OCI-LY1 (cell line): ENCODE data around the gene CYB5D1.

Experiments
- EZH2 ChIP-seq: fragments of 200-600 bp; sonication (generic), shearing (Covaris generic); IDR thresholded peaks from 2 replicates; pipeline ENCODE4 v1.8.0; 2017; ENCODE audit warnings: borderline replicate concordance, mixed run types, mild to moderate bottlenecking, antibody characterized with exemption, low read length, moderate library complexity, mixed read lengths
- TF ChIP-seq, protein P1 (sequence below): fragments of 200-600 bp; sonication (generic), shearing (Covaris generic); IDR thresholded peaks from 2 replicates; pipeline ENCODE4 v1.5.1; 2017; ENCODE audit warnings: mild to moderate bottlenecking, antibody characterized with exemption, low read length, moderate library complexity, mixed read lengths

DNA sequence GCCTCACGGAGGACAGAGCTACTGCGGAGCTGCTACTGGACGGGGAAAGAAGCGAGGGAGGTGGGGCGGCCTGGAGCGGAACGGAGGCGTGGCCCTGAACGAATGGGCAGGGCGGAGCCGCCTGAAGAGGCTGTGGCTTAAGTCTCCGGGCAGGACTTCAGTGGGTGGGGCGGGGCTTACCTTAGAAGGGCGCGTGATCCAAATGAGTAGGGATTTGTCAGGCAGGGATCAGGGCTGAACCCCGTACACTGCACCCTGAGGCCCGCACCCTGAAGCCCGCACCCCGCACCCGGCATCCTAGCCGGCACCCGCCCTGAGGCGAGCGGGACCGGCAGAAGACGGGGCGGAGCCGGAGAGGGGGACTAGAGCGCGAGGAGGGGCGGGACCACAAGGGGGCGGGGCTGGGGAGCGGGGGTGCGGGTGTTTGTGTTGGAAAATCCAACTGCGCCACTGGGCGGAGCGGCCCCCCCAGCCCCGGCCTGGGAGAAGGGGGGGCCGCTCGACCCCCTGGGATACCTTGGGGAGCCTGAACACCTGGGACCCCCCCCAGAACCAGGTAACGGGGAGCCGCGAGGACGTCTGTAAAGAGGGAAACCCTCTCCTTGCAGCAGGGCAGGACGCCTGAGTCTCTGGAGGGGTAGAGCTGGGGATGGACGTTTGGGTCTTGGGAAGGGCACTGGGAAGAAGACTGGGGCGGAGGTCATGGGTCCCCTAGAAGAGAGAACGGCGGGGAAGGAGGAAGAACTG is 23.8 kb upstream of the CYB5D1 start, which contains the start of gene KDM6B:
- no peak for TF ChIP-seq EZH2
- TF ChIP-seq, protein P1, sequence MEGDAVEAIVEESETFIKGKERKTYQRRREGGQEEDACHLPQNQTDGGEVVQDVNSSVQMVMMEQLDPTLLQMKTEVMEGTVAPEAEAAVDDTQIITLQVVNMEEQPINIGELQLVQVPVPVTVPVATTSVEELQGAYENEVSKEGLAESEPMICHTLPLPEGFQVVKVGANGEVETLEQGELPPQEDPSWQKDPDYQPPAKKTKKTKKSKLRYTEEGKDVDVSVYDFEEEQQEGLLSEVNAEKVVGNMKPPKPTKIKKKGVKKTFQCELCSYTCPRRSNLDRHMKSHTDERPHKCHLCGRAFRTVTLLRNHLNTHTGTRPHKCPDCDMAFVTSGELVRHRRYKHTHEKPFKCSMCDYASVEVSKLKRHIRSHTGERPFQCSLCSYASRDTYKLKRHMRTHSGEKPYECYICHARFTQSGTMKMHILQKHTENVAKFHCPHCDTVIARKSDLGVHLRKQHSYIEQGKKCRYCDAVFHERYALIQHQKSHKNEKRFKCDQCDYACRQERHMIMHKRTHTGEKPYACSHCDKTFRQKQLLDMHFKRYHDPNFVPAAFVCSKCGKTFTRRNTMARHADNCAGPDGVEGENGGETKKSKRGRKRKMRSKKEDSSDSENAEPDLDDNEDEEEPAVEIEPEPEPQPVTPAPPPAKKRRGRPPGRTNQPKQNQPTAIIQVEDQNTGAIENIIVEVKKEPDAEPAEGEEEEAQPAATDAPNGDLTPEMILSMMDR = no peak
